Activated CD4-positive, alpha-beta T cell treated with anti-CD3 and anti-CD28 coated beads for 1 hour (primary cell): ENCODE results near the gene SARM1.
A peak's percentile ranks its signal among the peaks of the same experiment; 100 is the strongest.

Source experiments
- DNase-seq: peaks from one replicate; pipeline ENCODE4 v3.0.0-alpha.2; 2020

SARM1 gene

DNA sequence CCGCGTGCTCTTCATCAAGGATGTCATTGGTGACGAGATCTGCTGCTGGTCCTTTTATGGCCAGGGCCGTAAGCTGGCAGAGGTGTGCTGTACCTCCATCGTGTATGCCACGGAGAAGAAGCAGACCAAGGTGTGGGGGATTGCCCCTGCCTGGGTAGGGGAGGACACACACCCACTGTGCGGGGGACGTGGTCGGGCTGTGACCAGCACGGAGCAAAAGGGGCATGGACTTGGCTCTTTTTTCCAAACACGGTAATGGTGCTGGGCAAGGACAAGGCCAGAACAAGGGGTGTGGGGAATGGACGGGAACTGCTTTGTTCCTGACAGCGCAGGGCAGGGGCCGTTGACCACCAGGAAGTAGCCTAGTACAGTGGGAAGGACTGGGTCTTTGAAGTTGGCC lies 29.2 kb upstream of the SARM1 start:
- DNase-seq = no peak

GRCh38 chr17:28343491-28343932 lies 28.0 kb upstream of the SARM1 start:
- no peak for DNase-seq

- no peak for DNase-seq
Observed at GRCh38 chr17:28344011-28344410, 27.5 kb upstream of the SARM1 start.

DNA sequence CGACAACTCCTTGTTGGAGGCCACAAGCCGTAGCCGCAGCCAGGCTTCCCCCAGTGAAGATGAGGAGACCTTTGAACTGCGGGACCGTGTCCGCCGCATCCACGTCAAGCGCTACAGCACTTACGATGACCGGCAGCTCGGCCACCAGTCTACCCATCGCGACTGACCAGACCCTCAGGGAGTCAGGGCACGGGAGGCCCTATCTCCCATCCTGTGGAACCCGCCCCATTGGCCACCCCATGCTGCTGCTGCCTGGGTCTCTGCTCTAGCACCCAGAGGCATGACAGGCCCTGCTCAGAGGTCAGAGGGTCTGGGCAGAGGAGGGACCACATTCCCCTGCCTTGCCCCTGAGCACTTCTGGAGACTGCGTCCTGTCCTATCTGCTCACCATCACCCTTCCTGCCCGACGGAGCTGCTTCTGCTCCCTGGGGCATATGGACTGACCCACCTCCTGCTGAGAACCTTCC lies 27.0 kb upstream of the SARM1 start:
- DNase-seq = no peak

DNA sequence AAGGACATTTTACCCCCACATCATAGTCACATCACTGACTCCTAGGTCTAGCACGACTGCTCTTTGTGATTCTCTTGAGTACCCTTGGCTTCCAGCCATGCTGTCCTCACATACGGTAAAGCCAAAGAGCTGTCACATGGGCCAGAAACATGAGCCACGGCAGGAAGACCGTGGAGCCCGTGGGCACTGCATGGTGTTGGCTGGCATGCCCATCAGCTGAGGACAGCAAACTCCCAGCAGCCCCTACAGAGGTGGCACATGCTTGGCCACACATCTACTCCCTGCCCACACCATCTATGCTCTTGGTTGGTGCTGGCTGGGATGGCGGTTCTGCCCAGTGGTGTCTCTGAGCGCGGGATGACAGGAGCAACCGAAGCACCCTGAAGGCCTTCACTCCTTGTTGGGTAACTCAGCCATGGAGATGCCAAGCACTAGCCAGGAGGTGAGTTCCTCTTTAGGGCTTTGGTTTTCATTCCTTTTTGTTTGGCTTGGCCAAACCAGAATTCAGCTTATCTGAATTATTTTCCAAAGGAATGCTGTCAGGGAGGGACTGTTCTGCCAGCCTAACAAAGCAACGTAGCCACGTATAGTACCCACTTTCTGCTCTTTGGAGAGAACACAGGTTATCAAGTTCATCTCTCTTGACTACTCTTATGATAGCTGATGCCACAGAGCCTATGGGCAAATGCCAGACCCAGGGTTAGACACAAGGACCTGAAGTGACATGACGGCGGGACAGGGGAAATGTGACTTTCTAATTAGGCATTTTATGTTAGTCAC lies 25.9 kb upstream of the SARM1 start:
- DNase-seq = no peak

DNA sequence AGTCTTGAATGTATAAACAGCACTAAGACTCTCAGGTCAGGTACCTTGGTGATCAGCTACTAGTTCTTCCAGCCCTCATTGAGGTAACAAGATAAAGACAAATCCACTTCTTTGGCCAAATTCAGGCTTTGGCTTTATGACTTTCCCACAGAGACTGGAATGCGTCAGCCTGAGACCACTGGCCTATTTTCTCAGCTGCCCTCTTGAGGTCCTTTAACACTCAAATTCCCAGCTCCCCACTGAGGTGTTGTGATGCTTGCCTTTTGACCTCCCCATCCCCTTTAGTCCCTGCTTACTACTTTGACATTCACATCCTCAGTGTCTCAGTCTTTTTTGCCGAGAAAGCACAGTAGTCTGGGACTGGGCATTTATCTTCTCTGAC lies 25.3 kb upstream of the SARM1 start:
- no peak for DNase-seq

DNA sequence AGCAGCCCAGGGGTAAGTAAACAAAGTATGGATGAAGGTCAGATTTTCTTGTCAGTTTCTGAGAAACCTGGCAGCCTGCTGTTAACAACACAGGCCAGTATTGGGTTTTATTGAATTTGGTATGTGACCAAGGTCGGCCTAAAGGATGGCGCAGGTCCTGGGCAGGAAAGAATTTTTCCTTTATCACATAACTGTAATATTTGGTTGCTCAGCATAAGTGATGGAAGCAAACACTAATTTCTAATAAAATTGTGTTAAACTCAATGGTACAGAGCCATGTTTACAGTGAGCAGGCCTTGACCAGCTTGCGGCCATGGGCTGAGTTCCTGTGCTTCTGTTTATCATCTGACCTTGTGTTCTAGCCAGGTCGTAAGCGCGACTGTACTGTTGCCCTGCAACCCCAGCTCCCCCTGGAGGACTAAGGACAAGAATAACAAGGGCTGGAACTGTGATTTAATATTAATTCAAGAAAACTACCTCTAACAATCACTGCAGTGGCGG lies 24.7 kb upstream of the SARM1 start:
- DNase-seq = no peak

DNA sequence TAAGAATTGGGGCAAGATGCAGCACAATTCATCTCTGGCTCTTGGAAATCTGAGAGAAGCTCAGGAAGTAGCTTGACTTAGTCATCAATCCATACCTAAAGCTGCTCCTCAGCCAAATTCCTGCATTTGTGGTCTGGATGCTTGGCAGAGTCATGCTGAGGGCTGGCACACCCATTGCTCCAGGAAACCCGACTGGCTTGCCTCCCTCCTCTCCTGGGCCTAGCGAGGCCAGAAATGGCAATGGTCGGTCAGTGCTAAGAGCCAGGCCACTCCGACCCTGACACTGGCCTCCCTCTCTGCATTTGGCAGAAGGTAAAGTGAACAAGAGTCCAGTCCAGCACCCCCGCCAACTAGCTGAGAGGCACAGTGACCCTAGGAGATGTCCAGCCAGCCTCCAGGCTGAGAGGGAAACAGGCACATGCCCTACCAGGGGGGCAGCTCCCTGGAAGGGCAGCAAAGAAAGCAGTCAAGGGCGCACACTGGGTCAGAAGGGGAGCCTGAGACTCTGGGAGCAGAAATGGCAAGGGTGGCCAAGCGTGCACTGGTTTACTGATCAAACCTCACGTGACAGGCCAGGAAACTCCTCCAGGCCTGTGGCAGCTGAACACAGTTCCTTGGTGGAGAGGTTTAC lies 24.1 kb upstream of the SARM1 start:
- DNase-seq = no peak

DNA sequence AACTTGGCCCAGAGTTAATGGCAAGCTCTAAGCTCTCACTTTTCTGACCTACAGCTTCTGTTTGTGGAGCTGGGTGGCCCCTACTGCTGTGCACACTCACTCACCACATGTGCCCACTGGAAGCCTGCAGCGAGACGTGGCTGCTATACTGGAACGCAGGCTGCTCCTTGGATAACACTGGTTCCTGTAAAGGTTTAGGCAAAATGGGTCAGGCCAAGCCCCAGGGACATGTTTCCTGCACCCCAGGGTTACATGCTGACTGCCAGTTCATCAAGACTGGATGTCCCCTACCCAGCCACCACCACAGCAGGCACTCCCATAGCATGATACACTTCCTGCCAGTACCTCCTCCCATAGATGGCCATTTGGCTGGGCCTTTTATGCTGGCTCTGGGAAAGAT lies 22.5 kb upstream of the SARM1 start:
- DNase-seq = no peak

GRCh38 chr17:28350271-28350670 lies 21.2 kb upstream of the SARM1 start:
- no peak for DNase-seq

DNA sequence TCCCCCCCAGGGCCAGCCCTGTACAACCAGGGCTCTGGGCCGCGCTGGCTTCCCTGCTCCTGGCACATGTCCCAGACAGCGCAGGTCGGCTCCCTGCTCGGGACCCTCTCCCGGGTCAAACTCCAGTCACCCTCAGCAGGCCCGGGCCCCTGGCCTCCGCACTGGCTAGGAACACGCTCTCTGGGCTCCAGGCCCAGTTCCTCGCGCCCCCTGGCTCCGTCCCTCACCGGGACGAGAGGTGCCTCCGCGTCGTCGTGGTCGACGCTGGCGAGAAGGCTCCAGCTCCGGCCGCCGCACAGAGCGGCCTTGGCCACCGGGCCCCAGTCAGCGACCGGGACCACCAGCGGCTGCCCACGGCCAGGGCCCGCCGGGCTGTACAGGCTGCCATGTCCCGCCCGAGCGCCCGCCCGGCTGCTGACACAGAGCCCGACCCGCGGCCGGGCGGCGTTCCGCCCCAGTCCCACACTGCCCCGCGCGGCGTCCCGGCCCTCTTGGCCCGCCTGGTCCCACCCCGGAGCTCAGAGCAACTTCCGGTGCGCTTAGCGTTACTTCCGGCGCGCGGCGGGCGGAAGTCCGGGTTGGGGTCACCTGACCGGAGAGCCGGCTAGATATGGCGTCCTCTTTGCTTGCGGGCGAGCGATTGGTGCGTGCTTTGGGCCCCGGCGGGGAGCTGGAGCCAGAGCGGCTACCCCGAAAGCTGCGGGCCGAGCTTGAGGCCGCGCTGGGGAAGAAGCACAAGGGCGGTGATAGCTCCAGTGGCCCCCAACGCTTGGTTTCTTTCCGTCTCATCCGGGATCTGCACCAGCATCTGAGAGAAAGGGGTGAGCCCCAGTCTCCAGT lies 14.2 kb upstream of the SARM1 start, which contains the start of gene POLDIP2:
TSS of gene POLDIP2 (minus strand) at position 467 of the 840 bp plus-strand sequence. CDS start at position 388, 79 bp downstream.
- DNase-seq = peak; percentile 94

DNA sequence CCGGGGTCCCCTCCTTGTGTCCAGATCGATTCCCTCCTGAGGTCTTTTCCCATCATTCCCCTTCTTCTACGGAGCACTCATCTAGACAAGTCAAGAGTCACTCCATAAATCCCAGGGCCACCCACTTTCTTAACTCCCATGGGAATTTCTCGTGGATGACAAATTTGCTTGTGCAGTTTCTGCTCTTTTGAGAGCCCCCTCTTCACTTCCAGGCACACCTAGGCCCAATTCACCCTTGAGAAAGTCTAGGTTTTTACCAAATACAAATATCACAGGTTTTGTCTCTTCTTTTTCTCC lies 13.6 kb upstream of the SARM1 start:
- no peak for DNase-seq

DNA sequence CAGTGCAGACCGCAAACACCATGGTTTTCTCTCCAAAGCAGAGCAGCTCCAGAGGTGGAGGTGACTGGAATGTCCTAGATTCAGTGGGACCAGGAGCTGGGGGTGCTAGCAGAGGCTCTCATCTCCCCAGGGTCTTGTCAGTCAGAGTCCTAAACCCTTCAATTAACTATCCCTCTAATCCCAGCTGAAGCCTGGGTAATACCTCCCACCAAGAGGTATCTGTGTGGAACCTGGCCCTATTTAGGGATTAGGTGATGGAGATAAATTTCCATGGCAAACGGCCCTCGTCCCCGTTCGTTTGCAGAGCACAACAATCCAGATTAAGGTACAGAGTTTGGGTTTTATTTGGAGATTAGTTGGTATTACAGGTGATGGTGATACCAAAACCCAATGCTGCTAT lies 8.3 kb upstream of the SARM1 start:
- no peak for DNase-seq

DNA sequence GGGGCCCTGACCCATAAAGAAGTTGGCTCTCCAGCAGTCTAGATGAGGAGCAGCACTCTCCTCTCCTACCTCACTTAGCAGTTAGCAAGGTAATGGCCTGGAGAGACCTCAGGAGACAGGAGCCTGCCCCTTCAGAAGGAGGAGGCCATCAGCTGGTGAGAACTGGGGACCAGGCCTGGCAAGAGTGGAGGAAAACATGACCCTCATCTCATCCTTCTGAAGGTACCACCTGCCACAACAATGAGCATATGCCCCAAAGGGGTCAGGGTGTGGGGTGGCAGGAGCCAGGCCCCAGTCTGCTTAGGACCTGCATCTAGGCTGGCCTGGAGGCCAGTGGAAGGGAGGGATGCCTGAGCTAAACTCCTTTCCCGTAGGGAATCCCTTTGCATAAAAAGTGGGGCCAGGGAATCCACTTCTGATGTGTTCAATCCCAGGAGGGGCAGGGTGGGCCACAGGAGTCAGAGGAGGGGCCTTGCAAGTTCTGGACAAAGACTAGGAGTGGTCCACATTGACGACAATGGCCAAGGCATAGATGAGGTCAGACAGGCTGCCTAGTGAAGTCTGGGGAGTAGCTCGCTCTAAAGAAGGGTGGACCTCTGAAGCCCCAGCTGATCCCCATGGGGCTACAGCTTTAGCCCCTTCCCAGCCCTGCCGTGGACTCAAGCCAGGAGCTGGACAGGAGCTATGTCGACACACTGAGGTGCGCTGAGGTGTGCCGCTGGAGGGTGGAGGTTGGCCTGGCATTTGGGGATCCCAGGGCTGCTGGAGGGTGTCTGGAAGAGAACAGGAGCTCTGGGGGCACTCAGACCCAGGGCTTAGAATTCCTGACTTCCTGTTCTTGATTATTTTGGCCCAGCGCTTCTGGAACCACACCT lies 7.5 kb upstream of the SARM1 start:
- no peak for DNase-seq

GRCh38 chr17:28364665-28365363 lies 6.7 kb upstream of the SARM1 start, which contains the start of gene SEBOX:
SEBOX (minus strand) TSS chr17:28365199; CDS start chr17:28365151, 48 bp downstream.
- DNase-seq = no peak

GRCh38 chr17:28365487-28365886 lies 6.0 kb upstream of the SARM1 start:
- DNase-seq = no peak

DNA sequence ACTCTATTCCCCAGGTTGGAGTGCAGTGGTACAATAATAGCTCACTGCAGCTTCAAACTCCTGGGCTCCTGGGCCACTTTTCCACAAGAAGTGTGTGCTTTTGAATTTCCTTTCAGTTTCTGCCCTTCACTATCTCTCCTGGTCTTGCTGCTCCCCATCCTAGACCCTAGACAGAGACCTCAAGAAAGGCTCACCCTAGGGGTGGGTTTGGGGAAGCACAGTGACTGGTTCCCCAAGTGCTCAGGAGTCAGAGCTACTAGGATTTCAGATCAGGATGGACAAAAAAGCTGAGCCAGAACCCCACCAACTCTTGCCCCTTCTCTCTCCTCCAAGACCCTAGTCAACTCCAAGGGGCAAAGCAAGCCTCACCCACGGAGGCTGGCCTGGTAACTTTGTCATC lies 4.9 kb upstream of the SARM1 start:
- no peak for DNase-seq

DNA sequence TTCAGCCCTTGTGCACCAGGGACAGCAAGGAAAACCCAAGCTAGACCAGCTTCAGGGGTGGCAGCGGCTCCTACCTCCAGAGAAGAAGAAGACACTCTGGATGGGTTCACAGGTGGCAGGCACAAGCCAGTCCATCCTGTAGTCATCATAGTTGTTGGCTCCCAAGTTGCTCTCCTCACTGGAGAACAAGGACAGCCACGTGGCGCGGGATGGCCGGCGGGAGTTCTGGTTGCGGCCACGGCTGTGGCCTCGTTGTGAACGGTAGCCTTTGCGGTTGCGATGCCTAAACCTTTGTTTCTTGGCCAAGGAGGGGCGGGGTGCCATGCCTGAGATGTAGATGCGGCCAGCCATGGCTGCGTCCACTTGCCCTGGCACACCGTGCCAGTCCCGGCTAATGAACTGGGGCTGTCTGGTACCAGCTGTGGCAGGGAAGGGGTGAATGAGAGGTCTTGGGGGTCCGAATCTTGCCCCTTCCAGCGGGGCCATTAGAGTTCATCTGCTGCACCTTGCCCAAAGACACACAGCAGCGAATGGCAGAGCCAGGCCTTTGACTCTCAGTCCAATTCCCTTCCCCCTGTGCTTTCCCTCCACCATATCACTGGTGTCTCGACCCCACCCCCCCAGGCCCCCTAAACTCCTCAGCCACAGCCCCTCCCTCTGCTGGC lies 3.7 kb upstream of the SARM1 start:
- DNase-seq = no peak

- no peak for DNase-seq
Observed at GRCh38 chr17:28368306-28368831, 3.1 kb upstream of the SARM1 start.

DNA sequence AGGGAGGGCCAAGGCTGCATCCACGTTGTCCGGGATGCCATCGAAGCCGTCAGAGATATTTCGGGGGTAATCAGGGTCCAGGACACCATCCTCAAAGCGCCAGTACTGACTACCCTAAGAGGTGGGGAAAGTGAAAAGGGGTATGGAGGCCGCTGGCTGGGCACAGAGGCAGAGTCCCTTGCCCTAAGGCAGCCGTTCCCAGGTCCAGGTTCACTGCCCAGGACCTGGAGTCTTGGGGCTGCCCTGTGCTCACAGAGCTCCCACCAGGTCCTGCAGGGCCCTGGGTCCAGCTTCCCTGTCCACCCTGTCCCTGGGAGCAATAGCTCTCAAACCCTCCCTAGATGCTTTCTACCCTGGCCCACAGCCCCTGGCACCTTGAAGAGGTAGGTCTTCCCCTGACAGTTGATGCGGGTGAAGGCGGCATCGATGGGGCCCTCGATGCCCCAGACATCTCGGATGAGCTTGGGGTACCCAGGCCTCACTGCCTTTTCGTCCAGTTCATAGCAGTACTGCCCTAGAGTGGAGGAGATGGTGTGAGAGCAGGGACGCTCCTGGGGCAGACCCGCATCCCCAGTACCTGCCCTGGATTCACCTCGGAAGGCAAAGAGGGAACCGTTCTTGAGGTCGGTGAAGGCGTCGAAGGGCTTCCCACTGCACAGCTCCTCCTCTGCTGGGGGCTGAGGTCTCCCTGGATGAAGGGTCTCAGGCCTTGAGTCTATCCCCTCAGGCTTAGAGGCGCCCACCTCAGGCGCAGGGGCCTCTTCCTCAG lies 2.4 kb upstream of the SARM1 start:
- DNase-seq = no peak
